Fibroblast of villous mesenchyme (primary cell): Measurements from ENCODE around the gene MAPRE2. TPM values are rescaled to one million over a fixed set of nuclear protein-coding genes. Genes with fewer than 3 reads are reported as not detected.

ENCODE experiments used
- DNase-seq: peaks from one replicate; pipeline ENCODE4 v3.0.0-alpha.2; 2010; ENCODE audit warnings: low read depth
- H3K4me3 ChIP-seq: 2 replicates; pipeline ENCODE4 v1.5.1; 2011; ENCODE audit warnings: low read depth, mild to moderate bottlenecking, low read length
- CTCF ChIP-seq: IDR thresholded peaks from 2 replicates; pipeline ENCODE4 v1.5.1; 2012; ENCODE audit warnings: low read depth, mild to moderate bottlenecking, low read length; ENCODE audit not compliant: insufficient read depth
- total RNA-seq: library from RNA; depleted of rRNA; stranded (reverse); fragments of >200 nt; gene quantifications from 2 replicates; pipeline ENCODE4 v1.2.3, GENCODE V29; 2012

MAPRE2 gene
- total RNA-seq, 1 donor: 18.6 TPM

DNA sequence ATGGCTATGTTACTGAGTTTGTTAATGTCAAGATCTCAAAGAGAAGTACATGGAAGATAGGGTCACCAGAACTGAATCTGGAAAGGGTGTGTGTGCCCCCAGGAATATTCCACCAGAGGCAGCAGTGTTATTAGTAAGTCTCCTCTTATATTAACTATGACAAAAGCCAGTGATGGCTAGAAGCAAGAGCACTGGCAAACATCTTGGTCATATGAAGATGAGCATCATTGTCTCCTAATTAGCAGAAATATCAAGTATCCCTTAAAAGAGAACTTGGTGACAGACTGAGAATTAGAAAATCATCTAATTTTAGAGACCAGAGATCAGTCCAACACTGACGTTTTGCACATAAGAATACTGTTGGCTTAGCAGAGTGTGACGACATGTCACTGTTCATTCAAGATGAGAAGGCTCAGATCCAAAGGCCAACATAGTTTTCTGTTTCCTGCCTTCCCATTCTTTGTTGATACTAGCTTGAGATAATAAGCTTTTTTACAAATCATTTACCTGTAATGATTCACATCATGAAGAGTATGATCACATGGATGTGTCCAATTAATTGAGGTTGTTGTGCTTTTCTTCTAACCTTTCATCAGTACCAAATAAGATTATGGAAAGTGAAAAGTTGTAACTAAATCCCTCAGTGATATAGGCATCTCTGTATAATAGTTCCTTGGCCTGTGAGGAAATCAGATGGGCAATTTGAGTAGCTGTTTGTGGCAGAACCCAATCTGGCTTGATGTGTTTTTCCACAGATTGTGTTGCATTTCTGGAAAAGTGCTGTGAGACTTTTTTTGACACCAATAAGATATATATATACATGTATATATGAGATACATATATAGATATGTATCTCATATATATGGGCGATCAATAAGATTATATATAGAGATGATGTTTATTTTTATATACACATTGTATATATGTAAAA, 44.5 kb downstream of the MAPRE2 start:
- H3K4me3 ChIP-seq: no peak overlapping the region
- no peak for TF ChIP-seq CTCF
- DNase-seq: no peak

- DNase-seq: no peak
- H3K4me3 ChIP-seq: no peak overlapping the region
- TF ChIP-seq CTCF: no peak
These were observed 45.5 kb downstream of the MAPRE2 start for GRCh38 chr18:35086704-35087103.

- H3K4me3 ChIP-seq: no peak overlapping the region
- no peak for DNase-seq
- TF ChIP-seq CTCF: no peak
These were observed 46.5 kb downstream of the MAPRE2 start for GRCh38 chr18:35087726-35088125.

GRCh38 chr18:35088921-35089320, 47.7 kb downstream of the MAPRE2 start:
- H3K4me3 ChIP-seq: no peak overlapping the region
- TF ChIP-seq CTCF: no peak
- peak; percentile 9 for DNase-seq

DNA sequence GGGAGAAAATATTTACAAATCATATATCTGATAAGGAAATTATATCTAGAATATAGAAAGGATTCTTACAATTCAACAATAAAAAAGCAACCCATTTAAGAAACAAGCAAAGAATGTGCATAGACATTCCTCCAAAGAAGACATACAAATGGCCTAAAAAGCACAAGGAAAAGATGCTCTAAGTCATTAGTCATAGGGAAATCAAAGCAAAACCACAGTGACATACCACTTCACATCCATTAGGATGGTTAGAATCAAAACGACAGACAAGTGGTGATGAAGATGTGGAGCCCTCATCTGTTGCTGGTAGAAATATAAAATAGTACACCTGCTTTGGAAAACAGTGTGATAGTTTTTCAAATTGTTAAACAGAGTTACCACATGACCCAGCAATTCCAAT, 48.2 kb downstream of the MAPRE2 start:
- no peak for DNase-seq
- H3K4me3 ChIP-seq: no peak overlapping the region
- no peak for TF ChIP-seq CTCF

- TF ChIP-seq CTCF: no peak
- no peak overlapping the region for H3K4me3 ChIP-seq
- DNase-seq: no peak
These were observed 48.8 kb downstream of the MAPRE2 start for GRCh38 chr18:35089891-35090550.
